Ectodermal cell (in vitro differentiated cells): ENCODE measurements around the gene DNAAF8.

Experiments
- H3K27ac ChIP-seq: 2 replicates; pipeline ENCODE4 v1.7.0; 2013; ENCODE audit warnings: mild to moderate bottlenecking, low read depth, low read length; ENCODE audit not compliant: insufficient read depth, poor library complexity, severe bottlenecking
- H3K27me3 ChIP-seq: 2 replicates; pipeline ENCODE4 v1.7.0; 2013; ENCODE audit warnings: mild to moderate bottlenecking, low read length; ENCODE audit not compliant: insufficient read depth, control insufficient read depth, poor library complexity, severe bottlenecking
- H3K36me3 ChIP-seq: one replicate; pipeline ENCODE4 v1.7.0; 2013; ENCODE audit warnings: low read length; ENCODE audit not compliant: control insufficient read depth, insufficient read depth
- H3K4me1 ChIP-seq: one replicate; pipeline ENCODE4 v1.7.0; 2013; ENCODE audit warnings: low read length; ENCODE audit not compliant: control insufficient read depth, insufficient read depth
- H3K4me3 ChIP-seq: 2 replicates; pipeline ENCODE4 v1.7.0; 2013; ENCODE audit warnings: low read depth, low read length, control low read depth; ENCODE audit not compliant: insufficient read depth
- H3K9me3 ChIP-seq: 2 replicates; pipeline ENCODE4 v1.7.0; 2013; ENCODE audit warnings: mild to moderate bottlenecking, low read length, moderate library complexity; ENCODE audit not compliant: control insufficient read depth
- WGBS, 2 experiments: methylation state at CpG; one replicate each; pipeline ENCODE4 v1.1.7; 2013; ENCODE audit warnings: missing lambda C conversion rate in 2 of 2; 5-methylcytosine and 5-hydroxymethylcytosine counted together

DNAAF8 gene

GRCh38 chr16:4703906-4704305 is 30.4 kb upstream of the DNAAF8 start:
- Histone ChIP-seq H3K36me3 (peaks cover 24% of the 10 kb centered on the region), H3K27ac (no peak overlapping the region)
- 96% methylated on average over 7 of the region's 7 CpGs for WGBS, 2 experiments

GRCh38 chr16:4704491-4704890 is 29.8 kb upstream of the DNAAF8 start:
- Histone ChIP-seq H3K4me1 (no peaks in the 10 kb centered on the region), H3K36me3 (peaks cover 21% of the 10 kb centered on the region), H3K9me3 (no peaks in the 10 kb centered on the region), H3K27ac (no peak overlapping the region), H3K4me3 (no peak overlapping the region), H3K27me3 (no peaks in the 10 kb centered on the region)
- WGBS, 2 experiments, result 94 to 96% methylated on average over 8 of the region's 8 CpGs

More at GRCh38 chr16:4703906-4704305, 30.4 kb upstream of the DNAAF8 start:
- no peaks in the 10 kb centered on the region for H3K9me3 ChIP-seq
- H3K4me3 ChIP-seq, result no peak overlapping the region
- H3K4me1 ChIP-seq, result no peaks in the 10 kb centered on the region
- no peaks in the 10 kb centered on the region for H3K27me3 ChIP-seq

GRCh38 chr16:4704913-4705312 is 29.4 kb upstream of the DNAAF8 start:
- H3K4me3 ChIP-seq, result no peak overlapping the region
- no peaks in the 10 kb centered on the region for H3K27me3 ChIP-seq
- 95 to 96% methylated on average over 14 of the region's 14 CpGs for WGBS, 2 experiments
- no peak overlapping the region for H3K27ac ChIP-seq
- no peaks in the 10 kb centered on the region for H3K9me3 ChIP-seq
- H3K4me1 ChIP-seq, result no peaks in the 10 kb centered on the region
- H3K36me3 ChIP-seq, result peaks cover 17% of the 10 kb centered on the region

GRCh38 chr16:4706871-4707270 is 27.5 kb upstream of the DNAAF8 start:
- WGBS, 2 experiments, result 84 to 92% methylated on average over 7 of the region's 7 CpGs
- no peak overlapping the region for H3K27ac ChIP-seq
- H3K27me3 ChIP-seq, result no peaks in the 10 kb centered on the region
- H3K36me3 ChIP-seq, result peaks cover 7% of the 10 kb centered on the region
- H3K9me3 ChIP-seq, result no peaks in the 10 kb centered on the region
- H3K4me3 ChIP-seq, result no peak overlapping the region
- no peaks in the 10 kb centered on the region for H3K4me1 ChIP-seq

GRCh38 chr16:4709481-4709880 is 24.9 kb upstream of the DNAAF8 start:
- WGBS, 2 experiments, result 95 to 99% methylated on average over 2 to 4 of the region's 4 CpGs
- H3K36me3 ChIP-seq, result peaks cover 19% of the 10 kb centered on the region

GRCh38 chr16:4713663-4714501 is 20.5 kb upstream of the DNAAF8 start:
- WGBS, 2 experiments, result 69 to 75% methylated on average over 18 of the region's 18 CpGs

More at GRCh38 chr16:4709481-4709880, 24.9 kb upstream of the DNAAF8 start:
- H3K4me1 ChIP-seq, result no peaks in the 10 kb centered on the region
- no peak overlapping the region for H3K27ac ChIP-seq
- H3K9me3 ChIP-seq, result no peaks in the 10 kb centered on the region
- no peak overlapping the region for H3K4me3 ChIP-seq
- H3K27me3 ChIP-seq, result no peaks in the 10 kb centered on the region

DNA sequence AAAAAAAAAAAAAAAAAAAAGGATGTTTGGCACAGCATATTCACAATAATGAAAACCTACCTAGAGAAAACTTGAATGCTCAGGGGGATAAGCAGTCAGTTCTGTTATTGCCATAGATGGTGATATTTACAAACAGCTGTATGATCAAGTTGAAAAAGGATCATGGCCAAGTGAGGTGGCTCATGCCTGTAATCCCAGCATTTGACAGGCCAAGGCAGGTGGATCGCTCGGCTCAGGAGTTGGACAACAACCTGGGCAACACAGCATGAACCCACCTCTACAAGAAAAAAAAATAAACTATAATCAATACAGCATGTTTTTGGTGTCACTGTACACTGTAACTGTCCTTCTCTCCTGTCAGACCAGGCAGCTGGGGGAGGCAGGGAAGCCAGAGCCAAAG is 19.3 kb upstream of the DNAAF8 start:
- Histone ChIP-seq H3K4me3 (no peak overlapping the region), H3K4me1 (no peaks in the 10 kb centered on the region), H3K27ac (no peak overlapping the region), H3K9me3 (no peaks in the 10 kb centered on the region), H3K27me3 (no peaks in the 10 kb centered on the region), H3K36me3 (peaks cover 15% of the 10 kb centered on the region)
- WGBS, 2 experiments, result 86 to 88% methylated on average over 2 of the region's 2 CpGs

More at GRCh38 chr16:4713663-4714501, 20.5 kb upstream of the DNAAF8 start:
- Histone ChIP-seq H3K27ac (no peak overlapping the region), H3K9me3 (no peaks in the 10 kb centered on the region), H3K4me3 (no peak overlapping the region), H3K27me3 (no peaks in the 10 kb centered on the region), H3K4me1 (no peaks in the 10 kb centered on the region), H3K36me3 (peaks cover 15% of the 10 kb centered on the region)

GRCh38 chr16:4718466-4718865 is 15.9 kb upstream of the DNAAF8 start:
- H3K4me3 ChIP-seq, result no peak overlapping the region
- H3K36me3 ChIP-seq, result peaks cover 9% of the 10 kb centered on the region
- no peaks in the 10 kb centered on the region for H3K9me3 ChIP-seq
- 48 to 57% methylated on average over 5 of the region's 5 CpGs for WGBS, 2 experiments
- no peaks in the 10 kb centered on the region for H3K4me1 ChIP-seq
- no peak overlapping the region for H3K27ac ChIP-seq
- no peaks in the 10 kb centered on the region for H3K27me3 ChIP-seq

DNA sequence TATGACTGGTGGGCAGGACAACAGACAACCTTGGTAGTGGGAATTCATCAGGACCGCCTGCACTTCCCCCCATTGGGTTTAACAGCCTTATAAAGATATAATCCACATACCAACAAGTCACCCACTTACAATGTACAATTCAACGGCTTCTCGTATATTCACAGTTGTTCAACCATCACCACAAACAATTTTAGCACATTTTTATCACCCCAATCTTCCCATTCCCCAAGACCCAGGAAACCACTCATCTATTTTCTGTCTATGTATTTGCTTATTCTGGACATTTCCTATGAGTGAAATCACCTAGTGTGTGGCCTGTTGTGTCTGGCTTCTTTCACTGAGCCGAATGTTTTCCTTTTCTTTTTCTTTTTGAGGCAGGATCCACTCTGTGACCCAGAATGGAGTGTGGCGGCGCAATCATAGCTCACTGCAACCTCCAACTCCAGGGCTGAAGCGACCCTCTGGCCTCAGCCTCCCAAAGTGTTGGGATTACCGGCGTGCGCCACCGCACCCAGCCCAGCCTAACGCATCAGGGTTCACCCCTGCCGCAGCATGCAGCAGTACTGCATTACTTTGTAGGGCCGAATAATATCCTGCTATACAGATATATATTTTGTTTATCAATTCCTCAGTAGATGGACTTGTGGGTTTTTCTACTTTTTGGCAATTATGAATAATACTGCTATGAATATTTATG is 11.1 kb upstream of the DNAAF8 start:
- peaks cover 12% of the 10 kb centered on the region for H3K36me3 ChIP-seq
- H3K4me1 ChIP-seq, result no peaks in the 10 kb centered on the region
- H3K27ac ChIP-seq, result no peak overlapping the region
- no peaks in the 10 kb centered on the region for H3K9me3 ChIP-seq
- H3K27me3 ChIP-seq, result no peaks in the 10 kb centered on the region
- 94 to 95% methylated on average over 13 to 14 of the region's 14 CpGs for WGBS, 2 experiments
- no peak overlapping the region for H3K4me3 ChIP-seq

GRCh38 chr16:4724661-4725270 is 9.6 kb upstream of the DNAAF8 start:
- H3K9me3 ChIP-seq, result no peaks in the 10 kb centered on the region
- no peaks in the 10 kb centered on the region for H3K27me3 ChIP-seq
- WGBS, 2 experiments, result 95% methylated on average over 11 of the region's 11 CpGs
- H3K27ac ChIP-seq, result no peak overlapping the region
- no peak overlapping the region for H3K4me3 ChIP-seq
- peaks cover 16% of the 10 kb centered on the region for H3K36me3 ChIP-seq
- H3K4me1 ChIP-seq, result no peaks in the 10 kb centered on the region
